K562 (cell line): ENCODE results near the gene SSTR5. TPM values are rescaled to one million over a fixed set of nuclear protein-coding genes. Genes with fewer than 3 reads are reported as not detected.

Source experiments
- ATAC-seq: fragments of 200-7000 bp; cut with Tn5 transposase; 3 replicates; pipeline ENCODE4 v1.9.1; 2020; ENCODE audit warnings: moderate library complexity
- BruUV-seq: library from RNA; stranded (reverse); fragments of 400-500 nt; replicated peaks from 2 replicates; lab custom pipeline; 2021; lab: Mats Ljungman, UMichigan
- CTCF ChIA-PET: fragments of 300-600 bp; formaldehyde crosslinking; extraction: SDS; loops from one replicate; lab custom pipeline; 2021; ENCODE audit warnings: low intra/inter-chr PET ratio; lab: Yijun Ruan, JAX
- POLR2A ChIA-PET: fragments of 300-600, 350-650 bp; sonication (Branson Sonifier 250); formaldehyde crosslinking; extraction: SDS; loops from one replicate; lab custom pipeline; 2021; ENCODE audit warnings: antibody characterized with exemption, inconsistent platforms; lab: Yijun Ruan, JAX
- DNase-seq, 4 experiments: peaks; one replicate each; pipeline versions ENCODE4 v3.0.0 to v3.0.0-alpha.2; 2011 to 2018; ENCODE audit warnings: low spot score in 3 of 4, mixed read lengths in 3 of 4; ENCODE audit errors: extremely low read depth in 1 of 4
- FAIRE-seq: peaks from 2 replicates; lab custom pipeline; 2011; peaks lifted over from hg19 to GRCh38; lab: Jason Lieb, UNC
- H2AFZ ChIP-seq: 2 replicates; pipeline ENCODE4 v1.6.0; 2011; ENCODE audit warnings: low read depth, low read length, control low read depth, inconsistent platforms
- H3K27ac ChIP-seq: fragments of 200-600 bp; 3 replicates; pipeline ENCODE4 v1.8.0; 2011; ENCODE audit warnings: low read depth, mild to moderate bottlenecking, control low read depth, inconsistent platforms, low read length, moderate library complexity, mixed read lengths; ENCODE audit errors: extremely low read depth
- H3K27me3 ChIP-seq, 2 experiments: fragments of 300-600 bp in 1 of 2; 2 replicates in 1 of 2; 3 replicates in 1 of 2; pipeline versions ENCODE4 v1.6.0 to v1.8.0; 2011; ENCODE audit warnings: inconsistent platforms in 2 of 2, low read length in 2 of 2, mild to moderate bottlenecking in 1 of 2, mixed read lengths in 1 of 2, moderate library complexity in 1 of 2; ENCODE audit not compliant: control insufficient read depth in 2 of 2, insufficient read depth in 2 of 2
- H3K36me3 ChIP-seq: fragments of 300-600 bp; 3 replicates; pipeline ENCODE4 v1.8.0; 2011; ENCODE audit warnings: mild to moderate bottlenecking, low read length, inconsistent platforms; ENCODE audit not compliant: control insufficient read depth, insufficient read depth
- H3K4me1 ChIP-seq, 2 experiments: fragments of 200-600 bp in 1 of 2; replicated peaks in 1 of 2; 2 replicates in 1 of 2; 3 replicates in 1 of 2; pipeline versions ENCODE4 v1.5.1 to v1.8.0; 2011; ENCODE audit warnings: inconsistent platforms in 2 of 2, low read length in 2 of 2, mild to moderate bottlenecking in 1 of 2, mixed read lengths in 1 of 2, moderate library complexity in 1 of 2; ENCODE audit not compliant: control insufficient read depth in 2 of 2, insufficient read depth in 2 of 2
- H3K4me2 ChIP-seq: 2 replicates; pipeline ENCODE4 v1.6.1; 2011; ENCODE audit warnings: low read length, control low read depth, inconsistent platforms, mixed read lengths; ENCODE audit not compliant: insufficient read depth
- H3K4me3 ChIP-seq: fragments of 200-600 bp; sonication (generic), shearing (Covaris generic); 2 replicates; pipeline ENCODE4 v1.5.1; 2016; ENCODE audit warnings: control low read depth, inconsistent platforms
- H3K79me2 ChIP-seq: fragments of 200-600 bp; 3 replicates; pipeline ENCODE4 v1.8.0; 2011; ENCODE audit warnings: low read length, inconsistent platforms; ENCODE audit not compliant: control insufficient read depth, insufficient read depth
- H3K9ac ChIP-seq, 2 experiments: 2 replicates each; pipeline versions ENCODE4 v1.6.0 to v1.6.1; 2011; ENCODE audit warnings: low read depth in 2 of 2, low read length in 2 of 2, control low read depth in 1 of 2, inconsistent platforms in 1 of 2, mild to moderate bottlenecking in 1 of 2, mixed read lengths in 1 of 2; ENCODE audit not compliant: insufficient read depth in 1 of 2
- H3K9me1 ChIP-seq: one replicate; pipeline ENCODE4 v1.6.0; 2011; ENCODE audit warnings: inconsistent platforms, mild to moderate bottlenecking, low read length, moderate library complexity; ENCODE audit not compliant: control insufficient read depth, insufficient read depth
- H3K9me3 ChIP-seq: replicated peaks from 2 replicates; pipeline ENCODE4 v1.5.1; 2011; ENCODE audit warnings: low read depth, low read length, inconsistent platforms; ENCODE audit not compliant: control insufficient read depth, insufficient read depth
- H4K20me1 ChIP-seq: replicated peaks from 2 replicates; pipeline ENCODE4 v1.6.1; 2011; ENCODE audit warnings: low read length, inconsistent platforms, mixed read lengths; ENCODE audit not compliant: control insufficient read depth, insufficient read depth
- HNRNPK ChIP-seq: fragments of 200-400 bp; formaldehyde crosslinking; IDR thresholded peaks from one replicate; pipeline ENCODE4 v1.6.1; 2018; ENCODE audit warnings: mild to moderate bottlenecking, low read depth, low read length; ENCODE audit not compliant: poor library complexity, severe bottlenecking
- LARP7 ChIP-seq: fragments of 450-650 bp; IDR thresholded peaks from 2 replicates; pipeline ENCODE4 v1.6.1; 2016
- NRF1 ChIP-seq, 2 experiments: fragments of 450-650 bp; IDR thresholded peaks in 1 of 2; conservative IDR thresholded peaks in 1 of 2; 2 replicates each; pipeline ENCODE4 v1.6.1; 2014; ENCODE audit warnings: mild to moderate bottlenecking in 2 of 2
- TEAD2 ChIP-seq: fragments of 450-650 bp; IDR thresholded peaks from 2 replicates; pipeline ENCODE4 v1.6.1; 2016; ENCODE audit warnings: missing genetic modification characterization, control low read depth, missing compliant biosample characterization
- ZNF79 ChIP-seq: fragments of 250-450 bp; sonication (Bioruptor Pico); IDR thresholded peaks from 2 replicates; pipeline ENCODE4 v1.4.0; 2020; ENCODE audit warnings: low read depth, mild to moderate bottlenecking, moderate library complexity
- WGBS: fragments of 100-300 bp; shearing (Covaris generic); methylation state at CpG from one replicate; pipeline ENCODE4 v1.1.6; 2016; ENCODE audit warnings: low coverage, mixed read lengths; ENCODE audit not compliant: insufficient coverage; ENCODE audit errors: missing lambda C conversion rate; 5-methylcytosine and 5-hydroxymethylcytosine counted together
- in situ Hi-C: fragments of 300-500 bp; cut with MboI; formaldehyde crosslinking; loops from 4 replicates; pipeline ENCODE4 v1.15.0; 2018; ENCODE audit warnings: inconsistent platforms, mixed read lengths
- intact Hi-C: fragments of 100-400 bp; cut with micrococcal nuclease; formaldehyde crosslinking; loops from 2 replicates; pipeline ENCODE4 v1.14.2; 2022
- polyA plus RNA-seq, 8 experiments: library from polyadenylated mRNA; depleted of rRNA in 4 of 8; stranded (reverse) in 5 of 8; unstranded in 3 of 8; fragments of >200 nt; fragmentation: Nextera tagmentation in 2 of 8; fragmentation: Illumina TruSeq in 1 of 8; extraction: Ambion mirVana in 2 of 8; extraction: Trizol in 1 of 8; gene quantifications; 2 replicates each; pipeline versions ENCODE4 v1.2.1 to v1.2.3, GENCODE V29; 2011 to 2014; ENCODE audit warnings: inconsistent platforms in 1 of 8, missing spikeins in 1 of 8
- total RNA-seq, 7 experiments: library from RNA; depleted of rRNA in 6 of 7; stranded (reverse); fragments of >200 nt in 6 of 7; fragmentation: Illumina TruSeq in 2 of 7; extraction: Trizol in 2 of 7; gene quantifications; 2 replicates each; pipeline versions ENCODE4 v1.2.1 to v1.2.3, GENCODE V29; 2011 to 2021; ENCODE audit warnings: low replicate concordance in 1 of 7
- TF ChIP-seq, protein P1 (sequence below): IDR thresholded peaks from 2 replicates; pipeline ENCODE4 v1.6.1; 2011; ENCODE audit not compliant: insufficient read length; ENCODE audit errors: extremely low read depth
- TF ChIP-seq, protein P2 (sequence below): fragments of 150-350 bp; conservative IDR thresholded peaks from 2 replicates; pipeline ENCODE4 v1.6.1; 2014; ENCODE audit warnings: low read length
- TF ChIP-seq, protein P3 (sequence below): fragments of 250-450 bp; sonication (Bioruptor Pico); IDR thresholded peaks from 2 replicates; pipeline ENCODE4 v1.5.0; 2020; ENCODE audit warnings: mild to moderate bottlenecking

The SSTR5 gene
- total and polyA plus RNA-seq, 9 of the 15 experiments (the other 6 are each of a cell fraction or from before 2014, with no cell fraction given), result not detected

DNA sequence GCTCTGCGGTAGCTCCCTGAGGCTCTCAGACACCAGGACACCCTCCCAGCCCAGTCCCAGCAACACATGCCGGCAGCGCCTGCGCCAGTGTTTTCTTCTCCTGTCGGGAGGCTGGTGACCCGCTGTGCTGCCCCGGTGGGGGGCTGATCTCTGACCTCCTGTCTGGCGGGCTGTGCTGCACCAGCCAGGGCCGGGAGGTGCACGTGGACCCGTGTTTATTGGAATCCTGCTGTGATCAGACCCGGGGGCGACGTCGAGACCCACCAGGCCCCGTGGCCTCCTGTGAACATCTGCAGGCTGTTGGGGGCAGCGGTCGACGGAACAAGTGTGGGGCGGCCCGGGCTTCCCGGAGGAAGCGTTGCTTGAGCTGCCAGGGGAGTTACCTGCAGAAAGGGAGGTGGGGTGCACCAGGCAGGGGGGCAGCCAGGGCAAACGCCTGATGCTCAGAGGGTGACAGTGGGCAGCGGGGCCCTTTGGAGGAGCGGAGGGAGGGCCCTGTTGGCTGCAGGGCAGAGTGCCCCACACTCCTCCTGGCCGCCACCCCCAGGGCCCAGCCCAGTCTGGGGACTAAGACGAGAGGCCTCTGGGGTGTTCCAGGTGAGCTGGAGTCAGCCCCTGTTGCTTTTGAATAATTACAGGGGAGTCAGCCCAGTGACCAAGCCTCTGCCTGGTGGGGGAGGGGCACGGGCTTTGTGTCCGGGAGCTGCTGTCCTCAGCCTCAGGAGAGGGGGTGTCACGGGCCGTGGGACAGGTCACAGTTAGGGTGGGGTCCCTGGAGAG lies 2.3 kb upstream of the SSTR5 start:
- no peaks in the 10 kb centered on the region for H3K9me1 ChIP-seq
- peaks cover under 1% of the 10 kb centered on the region; the same call in 1 of the 2 replicates for H4K20me1 ChIP-seq
- TF ChIP-seq NRF1 (conservative IDR thresholded peaks at IDR 0.05 in 1 of 2, IDR thresholded peaks at IDR 0.05 in 1 of 2) (0 out of 4 replicates have a peak, but pooled peaks have one; percentile 25 to 27), HNRNPK (no peak)
- POLR2A ChIA-PET, result interaction anchor here (0.6 to 1.0 kb wide), 2 partner anchors 29 to 50 kb away, joined by 3 read pairs; no protein-coding TSS in a partner anchor
- no peak overlapping the region for H3K27ac ChIP-seq
- H3K4me2 ChIP-seq, result no peak overlapping the region
- 10% methylated on average over 29 of the region's 32 CpGs for WGBS
- BruUV-seq, result no TSS peak
- no peaks in the 10 kb centered on the region for H3K79me2 ChIP-seq
- no peaks in the 10 kb centered on the region for H3K9me3 ChIP-seq
- H3K4me3 ChIP-seq, result no peak overlapping the region
- no peak for DNase-seq
- FAIRE-seq, result no peak
- no peaks in the 10 kb centered on the region for H3K36me3 ChIP-seq
- in situ Hi-C loops (no loop called here), intact Hi-C loops (no loop called here)
- H3K27me3 ChIP-seq, result peaks cover 7 to 32% of the 10 kb centered on the region in 2 experiments; a peak in 4 of 5 replicates
- no peak overlapping the region for H3K9ac ChIP-seq
- H2AFZ ChIP-seq, result no peak overlapping the region
- CTCF ChIA-PET, result no interaction called here
- no peak for ATAC-seq
- H3K4me1 ChIP-seq, result peaks cover 0 to 41% of the 10 kb centered on the region in 2 experiments; a peak in 1 of 5 replicates

DNA sequence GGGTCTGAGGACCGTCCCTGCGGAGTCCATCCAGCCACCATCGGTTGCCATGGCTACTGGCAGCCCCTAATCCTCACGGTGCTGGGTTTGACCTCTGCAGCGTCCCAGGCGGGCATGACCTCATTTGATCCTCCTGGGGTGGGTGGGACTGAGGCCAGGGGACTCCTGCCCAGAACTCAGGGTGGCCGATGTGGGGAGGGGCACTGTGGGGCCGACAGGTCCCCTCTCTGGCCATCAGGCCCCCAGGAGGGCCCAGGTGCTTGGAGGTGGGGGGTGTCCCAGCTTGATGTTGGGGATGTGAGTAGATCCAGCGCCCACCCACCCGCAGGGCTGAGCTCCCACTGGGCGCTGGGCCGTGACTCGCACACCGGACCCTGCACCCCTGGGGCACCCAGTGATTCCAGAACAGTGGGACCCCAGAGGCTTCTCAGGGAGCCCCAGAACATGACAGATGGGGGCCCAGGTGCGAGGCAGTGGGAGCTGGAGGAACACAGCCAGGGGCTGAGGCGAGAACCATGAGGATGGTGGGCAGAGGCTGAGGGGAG lies 1.6 kb upstream of the SSTR5 start:
- no TSS peak for BruUV-seq
- Histone ChIP-seq H3K36me3 (no peaks in the 10 kb centered on the region), H3K27ac (no peak overlapping the region), H3K79me2 (no peaks in the 10 kb centered on the region), H3K9me1 (no peaks in the 10 kb centered on the region), H3K9ac (no peak overlapping the region), H3K9me3 (no peaks in the 10 kb centered on the region), H3K4me2 (no peak overlapping the region), H3K4me3 (no peak overlapping the region), H2AFZ (no peak overlapping the region), H4K20me1 (no peaks in the 10 kb centered on the region; the same call in 1 of the 2 replicates), H3K4me1 (peaks cover 0 to 41% of the 10 kb centered on the region in 2 experiments; a peak in 1 of 5 replicates), H3K27me3 (peaks cover 5 to 25% of the 10 kb centered on the region in 2 experiments; a peak in 4 of 5 replicates)
- intact Hi-C loops (no loop called here), in situ Hi-C loops (no loop called here)
- WGBS, result 4% methylated on average over 15 of the region's 16 CpGs
- no peak for DNase-seq
- ChIA-PET CTCF (no interaction called here), POLR2A (interaction anchor here (0.6 to 0.7 kb wide), 2 partner anchors 9 to 49 kb away, joined by 3 read pairs; no protein-coding TSS in a partner anchor)
- ATAC-seq, result no peak
- no peak for FAIRE-seq
- no peak for TF ChIP-seq TEAD2
- TF ChIP-seq, protein P1, sequence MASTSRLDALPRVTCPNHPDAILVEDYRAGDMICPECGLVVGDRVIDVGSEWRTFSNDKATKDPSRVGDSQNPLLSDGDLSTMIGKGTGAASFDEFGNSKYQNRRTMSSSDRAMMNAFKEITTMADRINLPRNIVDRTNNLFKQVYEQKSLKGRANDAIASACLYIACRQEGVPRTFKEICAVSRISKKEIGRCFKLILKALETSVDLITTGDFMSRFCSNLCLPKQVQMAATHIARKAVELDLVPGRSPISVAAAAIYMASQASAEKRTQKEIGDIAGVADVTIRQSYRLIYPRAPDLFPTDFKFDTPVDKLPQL, result no peak
- TF ChIP-seq LARP7, result no peak
- TF ChIP-seq, protein P2, sequence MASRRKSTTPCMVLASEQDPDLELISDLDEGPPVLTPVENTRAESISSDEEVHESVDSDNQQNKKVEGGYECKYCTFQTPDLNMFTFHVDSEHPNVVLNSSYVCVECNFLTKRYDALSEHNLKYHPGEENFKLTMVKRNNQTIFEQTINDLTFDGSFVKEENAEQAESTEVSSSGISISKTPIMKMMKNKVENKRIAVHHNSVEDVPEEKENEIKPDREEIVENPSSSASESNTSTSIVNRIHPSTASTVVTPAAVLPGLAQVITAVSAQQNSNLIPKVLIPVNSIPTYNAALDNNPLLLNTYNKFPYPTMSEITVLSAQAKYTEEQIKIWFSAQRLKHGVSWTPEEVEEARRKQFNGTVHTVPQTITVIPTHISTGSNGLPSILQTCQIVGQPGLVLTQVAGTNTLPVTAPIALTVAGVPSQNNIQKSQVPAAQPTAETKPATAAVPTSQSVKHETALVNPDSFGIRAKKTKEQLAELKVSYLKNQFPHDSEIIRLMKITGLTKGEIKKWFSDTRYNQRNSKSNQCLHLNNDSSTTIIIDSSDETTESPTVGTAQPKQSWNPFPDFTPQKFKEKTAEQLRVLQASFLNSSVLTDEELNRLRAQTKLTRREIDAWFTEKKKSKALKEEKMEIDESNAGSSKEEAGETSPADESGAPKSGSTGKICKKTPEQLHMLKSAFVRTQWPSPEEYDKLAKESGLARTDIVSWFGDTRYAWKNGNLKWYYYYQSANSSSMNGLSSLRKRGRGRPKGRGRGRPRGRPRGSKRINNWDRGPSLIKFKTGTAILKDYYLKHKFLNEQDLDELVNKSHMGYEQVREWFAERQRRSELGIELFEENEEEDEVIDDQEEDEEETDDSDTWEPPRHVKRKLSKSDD, result no peak
- TF ChIP-seq, protein P3, sequence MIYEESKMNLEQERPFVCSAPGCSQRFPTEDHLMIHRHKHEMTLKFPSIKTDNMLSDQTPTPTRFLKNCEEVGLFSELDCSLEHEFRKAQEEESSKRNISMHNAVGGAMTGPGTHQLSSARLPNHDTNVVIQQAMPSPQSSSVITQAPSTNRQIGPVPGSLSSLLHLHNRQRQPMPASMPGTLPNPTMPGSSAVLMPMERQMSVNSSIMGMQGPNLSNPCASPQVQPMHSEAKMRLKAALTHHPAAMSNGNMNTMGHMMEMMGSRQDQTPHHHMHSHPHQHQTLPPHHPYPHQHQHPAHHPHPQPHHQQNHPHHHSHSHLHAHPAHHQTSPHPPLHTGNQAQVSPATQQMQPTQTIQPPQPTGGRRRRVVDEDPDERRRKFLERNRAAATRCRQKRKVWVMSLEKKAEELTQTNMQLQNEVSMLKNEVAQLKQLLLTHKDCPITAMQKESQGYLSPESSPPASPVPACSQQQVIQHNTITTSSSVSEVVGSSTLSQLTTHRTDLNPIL (CRISPR knock-in tag), result no peak
- no peak for TF ChIP-seq ZNF79 (CRISPR knock-in tag)
